GM12878 (cell line): ENCODE measurements around the gene RAB13. TPM values are rescaled to one million over a fixed set of nuclear protein-coding genes. Genes with fewer than 3 reads are reported as not detected.

Experiments used
- ATAC-seq: fragments of 200-7000 bp; cut with Tn5 transposase; 3 replicates; pipeline ENCODE4 v1.9.1; 2020; ENCODE audit warnings: mild to moderate bottlenecking, moderate library complexity
- BruUV-seq: library from RNA; stranded (reverse); fragments of 400-500 nt; replicated peaks from 2 replicates; lab custom pipeline; 2021; lab: Mats Ljungman, UMichigan
- CTCF ChIA-PET: fragments of 300-600 bp; sonication (Branson Sonifier 250); formaldehyde crosslinking; extraction: SDS; loops from one replicate; lab custom pipeline; 2021; ENCODE audit warnings: inconsistent platforms; lab: Yijun Ruan, JAX
- POLR2A ChIA-PET: fragments of 350-600 bp; formaldehyde crosslinking; extraction: SDS; loops from one replicate; lab custom pipeline; 2021; ENCODE audit warnings: inconsistent platforms; lab: Charles Lee
- RAD21 ChIA-PET: fragments of 300-600 bp; sonication (Branson Sonifier 250); formaldehyde crosslinking; loops from one replicate; lab custom pipeline; 2023; ENCODE audit warnings: antibody characterized with exemption; ENCODE audit not compliant: unreplicated experiment; lab: Charles Lee
- SMC1A ChIA-PET: fragments of 300-600 bp; sonication (Branson Sonifier 250); formaldehyde crosslinking; loops from one replicate; lab custom pipeline; 2023; ENCODE audit not compliant: unreplicated experiment, uncharacterized antibody; lab: Charles Lee
- DNase-seq: peaks from one replicate; pipeline ENCODE4 v3.0.0-alpha.2; 2011; ENCODE audit warnings: low read depth, low spot score
- FAIRE-seq: peaks from 3 replicates; lab custom pipeline; 2011; peaks lifted over from hg19 to GRCh38; lab: Jason Lieb, UNC
- H2AFZ ChIP-seq: 2 replicates; pipeline ENCODE4 v1.6.0; 2011; ENCODE audit warnings: low read depth, low read length, control low read depth; ENCODE audit not compliant: control insufficient read depth
- H3K27ac ChIP-seq: 2 replicates; pipeline ENCODE4 v1.5.1; 2011; ENCODE audit warnings: control low read depth; ENCODE audit not compliant: control insufficient read depth, insufficient read depth
- H3K27me3 ChIP-seq, 2 experiments: replicated peaks in 1 of 2; 2 replicates each; pipeline versions ENCODE4 v1.6.0 to v1.6.1; 2011; ENCODE audit warnings: low read length in 1 of 2; ENCODE audit not compliant: control insufficient read depth in 2 of 2, insufficient read depth in 2 of 2
- H3K36me3 ChIP-seq, 2 experiments: 2 replicates each; pipeline ENCODE4 v1.5.1; 2011; ENCODE audit warnings: low read length in 1 of 2; ENCODE audit not compliant: control insufficient read depth in 2 of 2, insufficient read depth in 2 of 2
- H3K4me1 ChIP-seq: 2 replicates; pipeline ENCODE4 v1.6.1; 2011; ENCODE audit warnings: mild to moderate bottlenecking, low read length, moderate library complexity, mixed read lengths; ENCODE audit not compliant: control insufficient read depth, insufficient read depth
- H3K4me2 ChIP-seq: 2 replicates; pipeline ENCODE4 v1.6.0; 2011; ENCODE audit warnings: control low read depth; ENCODE audit not compliant: control insufficient read depth, insufficient read depth
- H3K4me3 ChIP-seq: fragments of 200-600 bp; sonication (generic); 2 replicates; pipeline ENCODE4 v1.5.1; 2016
- H3K79me2 ChIP-seq: 2 replicates; pipeline ENCODE4 v1.6.0; 2011; ENCODE audit warnings: low read length; ENCODE audit not compliant: control insufficient read depth, insufficient read depth
- H3K9ac ChIP-seq: 2 replicates; pipeline ENCODE4 v1.8.0; 2011; ENCODE audit warnings: low read length, control low read depth, mixed read lengths; ENCODE audit not compliant: control insufficient read depth, insufficient read depth
- H3K9me3 ChIP-seq: replicated peaks from 3 replicates; pipeline ENCODE4 v1.5.1; 2011; ENCODE audit warnings: mild to moderate bottlenecking, low read length; ENCODE audit not compliant: control insufficient read depth, insufficient read depth
- H4K20me1 ChIP-seq: 2 replicates; pipeline ENCODE4 v1.6.0; 2011; ENCODE audit not compliant: control insufficient read depth, insufficient read depth
- BCL11A ChIP-seq: IDR thresholded peaks from 2 replicates; pipeline ENCODE4 v1.6.1; 2011; ENCODE audit warnings: low read depth, low read length
- BRCA1 ChIP-seq: IDR thresholded peaks from 2 replicates; pipeline ENCODE4 v1.6.1; 2011; ENCODE audit warnings: low read depth, low read length, improper control_type of control experiment
- CREB1 ChIP-seq: IDR thresholded peaks from 2 replicates; pipeline ENCODE4 v1.6.1; 2012; ENCODE audit warnings: low read depth, mild to moderate bottlenecking, inconsistent platforms
- EED ChIP-seq: sonication (generic); IDR thresholded peaks from 2 replicates; pipeline ENCODE4 v1.6.1; 2016; ENCODE audit warnings: antibody characterized with exemption, low read depth
- FOXK2 ChIP-seq: fragments of 450-650 bp; IDR thresholded peaks from 2 replicates; pipeline ENCODE4 v1.6.1; 2017; ENCODE audit warnings: mild to moderate bottlenecking, moderate library complexity
- MLLT1 ChIP-seq: fragments of 450-650 bp; IDR thresholded peaks from 2 replicates; pipeline ENCODE4 v1.6.1; 2016; ENCODE audit warnings: mild to moderate bottlenecking
- MYB ChIP-seq: fragments of 150-350 bp; IDR thresholded peaks from 2 replicates; pipeline ENCODE4 v1.6.1; 2014; ENCODE audit warnings: mild to moderate bottlenecking, low read depth, low read length, borderline replicate concordance
- NBN ChIP-seq: fragments of 450-650 bp; IDR thresholded peaks from 2 replicates; pipeline ENCODE4 v1.6.1; 2016
- NKRF ChIP-seq: fragments of 450-650 bp; conservative IDR thresholded peaks from 2 replicates; pipeline ENCODE4 v1.6.1; 2017; ENCODE audit warnings: mild to moderate bottlenecking, moderate library complexity
- NR2F1 ChIP-seq: fragments of 450-650 bp; conservative IDR thresholded peaks from 2 replicates; pipeline ENCODE4 v1.6.1; 2017; ENCODE audit warnings: mild to moderate bottlenecking
- RAD51 ChIP-seq: fragments of 450-650 bp; IDR thresholded peaks from 2 replicates; pipeline ENCODE4 v1.6.1; 2016; ENCODE audit warnings: moderate library complexity, mild to moderate bottlenecking, inconsistent platforms
- SMAD1 ChIP-seq: fragments of 450-650 bp; IDR thresholded peaks from 2 replicates; pipeline ENCODE4 v1.6.1; 2018; ENCODE audit warnings: mild to moderate bottlenecking, low read depth; ENCODE audit not compliant: partially characterized antibody
- TARDBP ChIP-seq: IDR thresholded peaks from 2 replicates; pipeline ENCODE4 v1.6.1; 2016; ENCODE audit warnings: borderline replicate concordance
- ZBTB40 ChIP-seq: fragments of 450-650 bp; IDR thresholded peaks from 2 replicates; pipeline ENCODE4 v1.6.1; 2016; ENCODE audit warnings: mild to moderate bottlenecking, moderate library complexity, borderline replicate concordance
- ZNF217 ChIP-seq: fragments of 450-650 bp; IDR thresholded peaks from 2 replicates; pipeline ENCODE4 v1.6.1; 2017; ENCODE audit warnings: antibody characterized with exemption, mild to moderate bottlenecking
- WGBS: methylation state at CpG from one replicate; pipeline ENCODE4 v1.1.6; 2016; ENCODE audit warnings: low lambda C conversion rate; ENCODE audit not compliant: insufficient replicate concordance, insufficient coverage; ENCODE audit errors: missing lambda C conversion rate; 5-methylcytosine and 5-hydroxymethylcytosine counted together
- in situ Hi-C: fragments of 300-500 bp; cut with MboI; formaldehyde crosslinking; loops from 9 replicates; pipeline ENCODE4 v1.14.3; 2018; ENCODE audit warnings: mixed read lengths
- intact Hi-C: fragments of 100-400 bp; cut with micrococcal nuclease; formaldehyde crosslinking; loops from one replicate; pipeline ENCODE4 v1.14.2; 2022; ENCODE audit not compliant: unreplicated experiment
- polyA plus RNA-seq, 11 experiments: library from polyadenylated mRNA; depleted of rRNA in 4 of 11; unstranded in 6 of 11; stranded (reverse) in 5 of 11; fragments of >200 nt; fragmentation: Nextera tagmentation in 4 of 11; fragmentation: Illumina TruSeq in 1 of 11; extraction: Ambion mirVana in 4 of 11; extraction: Trizol in 1 of 11; gene quantifications; 1 replicate in 1 of 11; 2 replicates in 10 of 11; pipeline versions ENCODE4 v1.2.1 to v1.2.3, GENCODE V29; 2011 to 2016; ENCODE audit warnings: inconsistent platforms in 2 of 11, missing spikeins in 2 of 11, low read depth in 1 of 11
- total RNA-seq, 4 experiments: library from RNA; depleted of rRNA in 3 of 4; stranded (reverse); fragments of >200 nt in 3 of 4; fragmentation: Illumina TruSeq in 1 of 4; extraction: Trizol in 1 of 4; gene quantifications; 2 replicates each; pipeline versions ENCODE4 v1.2.1 to v1.2.3, GENCODE V29; 2013 to 2021

RAB13 gene
- total and polyA plus RNA-seq, 10 of the 15 experiments (the other 5 are each of a cell fraction or from before 2014, with no cell fraction given): 0.75 to 30.7 (median 15.9) TPM

GRCh38 chr1:153945795-153946621, 40.1 kb downstream of the RAB13 start:
- Histone ChIP-seq H3K27me3 (no peaks in the 10 kb centered on the region), H3K36me3 (peaks cover 21 to 26% of the 10 kb centered on the region in 2 experiments; a peak in 3 of 4 replicates), H3K4me3 (peak overlapping the region; percentile 100), H4K20me1 (no peaks in the 10 kb centered on the region), H3K27ac (peak overlapping the region; percentile 95), H3K79me2 (peaks cover 28% of the 10 kb centered on the region), H3K9me3 (no peaks in the 10 kb centered on the region), H3K4me1 (peaks cover 21% of the 10 kb centered on the region), H3K9ac (peak overlapping the region; percentile 99), H3K4me2 (peak overlapping the region; percentile 100), H2AFZ (peak overlapping the region; percentile 62)
- RAD21 ChIA-PET: interaction anchor here (0.7 to 4.9 kb wide), 26 partner anchors 11 to 1010 kb away, joined by 3 to 55 read pairs (median 4); partner anchors contain the start of genes CREB3L4, CRTC2, GATAD2B and JTB
- in situ Hi-C loops: no loop called here
- DNase-seq (peak; percentile 86), ATAC-seq (peak; percentile 83), FAIRE-seq (peak; percentile 78)
- SMC1A ChIA-PET: interaction anchor here (0.7 to 4.5 kb wide), 19 partner anchors 10 to 161 kb away, joined by 3 to 59 read pairs (median 5); partner anchors contain the start of genes CREB3L4, GATAD2B, JTB and RAB13
- no TSS peak for BruUV-seq
- intact Hi-C loops: loop anchor here (1.0 to 2.0 kb wide), 3 partner anchors 21 to 149 kb away; partner anchors contain the start of genes CREB3L4 and GATAD2B
- POLR2A ChIA-PET: interaction anchor here (0.6 to 5.3 kb wide), 17 partner anchors 9 to 312 kb away, joined by 3 to 83 read pairs (median 4); partner anchors contain the start of genes CHTOP, CREB3L4, GATAD2B and JTB
- CTCF ChIA-PET: interaction anchor here (0.7 to 4.8 kb wide), 18 partner anchors 10 to 435 kb away, joined by 3 to 54 read pairs (median 7); partner anchors contain the start of genes CREB3L4, CRTC2, GATAD2B and JTB
- WGBS: 2% methylated on average over 76 of the region's 95 CpGs
- TF ChIP-seq ZNF217 (peak; percentile 57), ZBTB40 (peak; percentile 28; the same call in 1 of the 2 replicates), MLLT1 (0 out of 2 replicates have a peak, but pooled peaks have one; percentile 60), NR2F1 (peak; percentile 34; the same call in 1 of the 2 replicates), SMAD1 (no peak), MYB (0 out of 2 replicates have a peak, but pooled peaks have one; percentile 38), FOXK2 (no peak), BCL11A (peak; percentile 94), EED (peak; percentile 73; the same call in 1 of the 2 replicates), RAD51 (peak; percentile 40; the same call in 1 of the 2 replicates), BRCA1 (no peak), NBN (no peak; the same call in 1 of the 2 replicates), TARDBP (no peak), CREB1 (peak; percentile 74; the same call in 1 of the 2 replicates), NKRF (peak; percentile 92)
